ENCODE measurements around the gene UBE2Z.
A peak's percentile ranks its signal among the peaks of the same experiment; 100 is the strongest.
"Not testable (repeated sequence)": the region's sequence is repeated elsewhere in the genome, so short reads cannot be mapped to it uniquely, and the experiment has no call there.

The UBE2Z gene

GRCh38 chr17:48908047-48908843 lies at the start of gene UBE2Z:
Gene UBE2Z, plus strand, starts transcription at chr17:48908407. Its CDS starts 97 bp downstream, at chr17:48908504.
- H3K4me1 ChIP-seq (ENCODE audit: control insufficient read depth, insufficient read depth, low read length), result peaks cover 51% of the 10 kb centered on the region
- peak within 1 kb of the TSS; percentile 89 for H3K4me3 ChIP-seq (ENCODE audit: low read length)
- H3K27me3 ChIP-seq (replicated peaks; ENCODE audit: control insufficient read depth, insufficient read depth, low read length), result no peaks in the 10 kb centered on the region
- peak; percentile 97 for DNase-seq (ENCODE audit: low read depth)
- H3K9me3 ChIP-seq (ENCODE audit: control insufficient read depth, low read length), result no peaks in the 10 kb centered on the region
- peaks cover 17% of the 10 kb centered on the region for H3K36me3 ChIP-seq (ENCODE audit: control insufficient read depth, insufficient read depth, low read length, severe bottlenecking)
- H3K9ac ChIP-seq (ENCODE audit: low read length), result peak within 1 kb of the TSS; percentile 88

DNA sequence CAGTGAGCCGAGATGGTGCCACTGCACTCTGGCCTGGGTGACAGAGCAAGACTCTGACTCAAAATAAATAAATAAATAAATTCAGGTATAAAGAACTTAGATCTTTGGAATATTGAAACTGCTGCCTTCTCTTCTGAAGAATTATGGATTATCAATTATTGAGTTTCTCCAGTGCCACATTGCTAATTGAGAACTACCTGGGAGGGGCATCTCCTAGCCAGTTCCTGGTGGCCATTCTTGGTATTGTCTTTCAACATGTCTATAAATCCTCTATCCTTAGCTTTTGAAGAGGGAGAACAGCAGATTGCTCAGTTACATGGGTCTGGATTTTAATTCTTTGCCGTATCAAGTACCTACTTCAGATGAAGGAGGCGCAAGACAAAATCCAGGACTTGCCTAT lies 48.2 kb upstream of the UBE2Z start:
- H3K4me3 ChIP-seq (ENCODE audit: low read length), result no peak overlapping the region
- H3K27me3 ChIP-seq (replicated peaks; ENCODE audit: control insufficient read depth, insufficient read depth, low read length), result no peaks in the 10 kb centered on the region
- no peaks in the 10 kb centered on the region for H3K4me1 ChIP-seq (ENCODE audit: control insufficient read depth, insufficient read depth, low read length)
- H3K9me3 ChIP-seq (ENCODE audit: control insufficient read depth, low read length), result no peaks in the 10 kb centered on the region
- H3K9ac ChIP-seq (ENCODE audit: low read length), result no peak overlapping the region
- no peak for DNase-seq (ENCODE audit: low read depth)
- peaks cover 91% of the 10 kb centered on the region for H3K36me3 ChIP-seq (ENCODE audit: control insufficient read depth, insufficient read depth, low read length, severe bottlenecking)

GRCh38 chr17:48860456-48860855 lies 47.8 kb upstream of the UBE2Z start:
- no peak for DNase-seq (ENCODE audit: low read depth)
- Histone ChIP-seq H3K4me1 (ENCODE audit: control insufficient read depth, insufficient read depth, low read length) (no peaks in the 10 kb centered on the region), H3K9me3 (ENCODE audit: control insufficient read depth, low read length) (no peaks in the 10 kb centered on the region), H3K4me3 (ENCODE audit: low read length) (no peak overlapping the region), H3K9ac (ENCODE audit: low read length) (no peak overlapping the region), H3K27me3 (replicated peaks; ENCODE audit: control insufficient read depth, insufficient read depth, low read length) (no peaks in the 10 kb centered on the region), H3K36me3 (ENCODE audit: control insufficient read depth, insufficient read depth, low read length, severe bottlenecking) (peaks cover 90% of the 10 kb centered on the region)

GRCh38 chr17:48868916-48869500 lies 39.2 kb upstream of the UBE2Z start:
- no peak overlapping the region for H3K4me3 ChIP-seq (ENCODE audit: low read length)
- H3K4me1 ChIP-seq (ENCODE audit: control insufficient read depth, insufficient read depth, low read length), result peaks cover 9% of the 10 kb centered on the region
- no peak for DNase-seq (ENCODE audit: low read depth)
- no peaks in the 10 kb centered on the region for H3K9me3 ChIP-seq (ENCODE audit: control insufficient read depth, low read length)
- H3K36me3 ChIP-seq (ENCODE audit: control insufficient read depth, insufficient read depth, low read length, severe bottlenecking), result peaks cover 22% of the 10 kb centered on the region
- peaks cover 3% of the 10 kb centered on the region for H3K27me3 ChIP-seq (replicated peaks; ENCODE audit: control insufficient read depth, insufficient read depth, low read length)
- no peak overlapping the region for H3K9ac ChIP-seq (ENCODE audit: low read length)

DNA sequence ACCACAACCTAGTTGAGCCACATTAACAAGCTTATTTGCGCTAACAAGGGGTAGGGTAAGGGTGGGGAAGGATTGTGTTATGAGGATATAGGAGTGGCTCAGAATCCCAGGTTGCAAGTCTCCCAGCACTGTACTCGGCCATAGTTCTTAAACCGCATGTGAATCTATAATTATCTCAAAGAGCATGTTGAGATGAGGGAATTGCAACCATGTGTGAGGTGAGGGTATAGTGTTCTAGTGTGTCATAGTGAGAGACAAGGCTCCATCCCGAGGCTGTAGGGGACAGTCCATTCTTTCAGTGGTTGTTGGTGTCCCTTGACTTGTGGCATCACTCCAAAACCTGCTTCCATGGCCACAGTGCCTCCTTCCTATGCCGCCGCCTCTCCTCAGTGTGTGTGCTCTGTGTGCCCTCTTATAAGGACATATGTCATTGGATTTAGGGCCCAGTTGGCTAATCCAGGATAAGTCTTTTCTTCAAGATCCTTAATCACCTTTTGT lies 38.3 kb upstream of the UBE2Z start:
- H3K36me3 ChIP-seq (ENCODE audit: control insufficient read depth, insufficient read depth, low read length, severe bottlenecking), result peaks cover 13% of the 10 kb centered on the region
- no peaks in the 10 kb centered on the region for H3K9me3 ChIP-seq (ENCODE audit: control insufficient read depth, low read length)
- H3K4me1 ChIP-seq (ENCODE audit: control insufficient read depth, insufficient read depth, low read length), result peaks cover 9% of the 10 kb centered on the region
- H3K27me3 ChIP-seq (replicated peaks; ENCODE audit: control insufficient read depth, insufficient read depth, low read length), result peaks cover 3% of the 10 kb centered on the region
- H3K9ac ChIP-seq (ENCODE audit: low read length), result no peak overlapping the region
- H3K4me3 ChIP-seq (ENCODE audit: low read length), result no peak overlapping the region
- DNase-seq (ENCODE audit: low read depth), result no peak

GRCh38 chr17:48871035-48871550 lies 37.1 kb upstream of the UBE2Z start:
- H3K4me1 ChIP-seq (ENCODE audit: control insufficient read depth, insufficient read depth, low read length), result peaks cover 9% of the 10 kb centered on the region
- H3K9ac ChIP-seq (ENCODE audit: low read length), result no peak overlapping the region
- H3K27me3 ChIP-seq (replicated peaks; ENCODE audit: control insufficient read depth, insufficient read depth, low read length), result peaks cover 3% of the 10 kb centered on the region
- no peaks in the 10 kb centered on the region for H3K9me3 ChIP-seq (ENCODE audit: control insufficient read depth, low read length)
- DNase-seq (ENCODE audit: low read depth), result no peak
- no peak overlapping the region for H3K4me3 ChIP-seq (ENCODE audit: low read length)
- peaks cover 4% of the 10 kb centered on the region for H3K36me3 ChIP-seq (ENCODE audit: control insufficient read depth, insufficient read depth, low read length, severe bottlenecking)

DNA sequence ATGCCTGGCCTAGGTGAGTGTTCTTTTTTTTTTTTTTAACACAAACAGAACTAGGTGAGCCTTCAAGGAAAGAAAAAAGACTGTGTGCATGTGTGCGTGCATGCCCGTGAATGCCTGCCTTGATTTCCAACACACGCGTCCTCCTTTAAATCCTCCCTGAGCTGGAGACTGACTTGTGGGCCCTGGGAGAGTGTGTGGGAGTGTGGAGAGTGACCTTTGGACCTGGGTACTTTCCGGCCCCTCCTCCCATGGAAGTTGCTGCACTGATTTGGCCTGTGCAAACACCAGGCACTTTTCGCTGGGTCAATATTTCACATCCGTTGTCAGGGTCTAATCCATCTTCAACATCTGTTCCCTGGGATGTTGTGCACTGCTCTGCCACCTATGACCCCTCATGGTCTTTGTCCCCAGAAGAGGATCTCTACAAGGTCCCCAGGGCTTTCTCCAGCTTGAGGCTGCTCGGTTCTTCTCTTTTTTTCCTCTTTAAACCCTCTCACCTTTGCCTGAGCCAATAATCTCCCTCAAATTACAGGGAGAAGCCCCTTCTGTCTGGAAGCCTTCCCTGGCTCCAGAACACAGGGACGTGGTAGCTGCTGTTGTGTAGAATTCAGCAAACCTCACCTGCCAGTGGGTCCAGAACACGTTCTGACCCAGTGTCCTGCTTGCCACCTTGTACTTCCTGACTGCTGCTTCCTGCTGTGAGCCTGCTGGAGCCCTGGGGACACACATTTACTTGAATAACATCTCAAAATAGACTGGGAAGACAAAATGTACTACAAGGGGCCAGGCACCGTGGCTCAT lies 36.5 kb upstream of the UBE2Z start:
- peaks cover 3% of the 10 kb centered on the region for H3K27me3 ChIP-seq (replicated peaks; ENCODE audit: control insufficient read depth, insufficient read depth, low read length)
- H3K4me3 ChIP-seq (ENCODE audit: low read length), result no peak overlapping the region
- H3K36me3 ChIP-seq (ENCODE audit: control insufficient read depth, insufficient read depth, low read length, severe bottlenecking), result no peaks in the 10 kb centered on the region
- H3K9me3 ChIP-seq (ENCODE audit: control insufficient read depth, low read length), result no peaks in the 10 kb centered on the region
- H3K4me1 ChIP-seq (ENCODE audit: control insufficient read depth, insufficient read depth, low read length), result peaks cover 9% of the 10 kb centered on the region
- no peak for DNase-seq (ENCODE audit: low read depth)
- H3K9ac ChIP-seq (ENCODE audit: low read length), result no peak overlapping the region

DNA sequence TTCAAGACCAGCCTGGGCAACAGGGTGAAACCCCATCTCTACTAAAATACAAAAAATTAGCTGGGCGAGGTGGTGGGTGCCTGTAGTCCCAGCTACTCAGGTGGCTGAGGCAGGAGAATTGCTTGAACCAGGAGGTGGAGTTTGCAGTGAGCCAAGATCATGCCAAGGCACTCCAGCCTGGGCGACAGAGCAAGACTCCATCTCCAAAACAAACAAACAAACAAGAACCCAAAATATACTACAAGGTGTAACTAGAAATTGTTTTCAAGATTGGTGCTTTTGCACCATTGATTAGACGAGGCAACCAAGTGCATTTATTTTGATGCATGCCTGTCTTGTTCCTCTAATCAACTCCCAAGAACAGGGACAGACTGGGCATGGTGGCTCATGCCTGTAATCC lies 35.8 kb upstream of the UBE2Z start:
- not testable (repeated sequence) for DNase-seq (ENCODE audit: low read depth); H3K9me3 ChIP-seq (ENCODE audit: control insufficient read depth, low read length); H3K36me3 ChIP-seq (ENCODE audit: control insufficient read depth, insufficient read depth, low read length, severe bottlenecking); H3K9ac ChIP-seq (ENCODE audit: low read length); H3K27me3 ChIP-seq (replicated peaks; ENCODE audit: control insufficient read depth, insufficient read depth, low read length); H3K4me1 ChIP-seq (ENCODE audit: control insufficient read depth, insufficient read depth, low read length); H3K4me3 ChIP-seq (ENCODE audit: low read length)

DNA sequence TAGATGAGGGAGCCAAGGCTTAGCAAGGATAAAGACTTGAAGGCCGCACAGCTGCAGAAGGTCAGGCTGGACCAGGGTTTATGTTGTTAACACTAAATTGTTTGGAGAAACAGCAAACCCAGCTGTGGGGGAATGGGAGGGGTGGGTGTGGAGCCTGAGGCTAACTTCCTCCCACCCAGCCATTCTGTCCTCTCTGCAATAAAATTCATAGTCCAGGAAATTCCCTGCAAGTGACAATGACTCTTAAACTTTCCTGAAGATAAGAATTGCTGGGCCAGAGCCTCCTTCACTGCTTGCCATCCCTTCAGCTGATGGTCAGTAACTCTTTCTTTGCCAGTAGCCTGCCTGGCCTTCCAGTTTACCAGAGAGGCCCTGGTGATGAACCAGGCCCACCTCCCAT lies 35.0 kb upstream of the UBE2Z start:
- no peak for DNase-seq (ENCODE audit: low read depth)
- no peaks in the 10 kb centered on the region for H3K36me3 ChIP-seq (ENCODE audit: control insufficient read depth, insufficient read depth, low read length, severe bottlenecking)
- H3K27me3 ChIP-seq (replicated peaks; ENCODE audit: control insufficient read depth, insufficient read depth, low read length), result peaks cover 13% of the 10 kb centered on the region
- no peak overlapping the region for H3K9ac ChIP-seq (ENCODE audit: low read length)
- peaks cover 9% of the 10 kb centered on the region for H3K4me1 ChIP-seq (ENCODE audit: control insufficient read depth, insufficient read depth, low read length)
- H3K9me3 ChIP-seq (ENCODE audit: control insufficient read depth, low read length), result no peaks in the 10 kb centered on the region
- H3K4me3 ChIP-seq (ENCODE audit: low read length), result no peak overlapping the region

DNA sequence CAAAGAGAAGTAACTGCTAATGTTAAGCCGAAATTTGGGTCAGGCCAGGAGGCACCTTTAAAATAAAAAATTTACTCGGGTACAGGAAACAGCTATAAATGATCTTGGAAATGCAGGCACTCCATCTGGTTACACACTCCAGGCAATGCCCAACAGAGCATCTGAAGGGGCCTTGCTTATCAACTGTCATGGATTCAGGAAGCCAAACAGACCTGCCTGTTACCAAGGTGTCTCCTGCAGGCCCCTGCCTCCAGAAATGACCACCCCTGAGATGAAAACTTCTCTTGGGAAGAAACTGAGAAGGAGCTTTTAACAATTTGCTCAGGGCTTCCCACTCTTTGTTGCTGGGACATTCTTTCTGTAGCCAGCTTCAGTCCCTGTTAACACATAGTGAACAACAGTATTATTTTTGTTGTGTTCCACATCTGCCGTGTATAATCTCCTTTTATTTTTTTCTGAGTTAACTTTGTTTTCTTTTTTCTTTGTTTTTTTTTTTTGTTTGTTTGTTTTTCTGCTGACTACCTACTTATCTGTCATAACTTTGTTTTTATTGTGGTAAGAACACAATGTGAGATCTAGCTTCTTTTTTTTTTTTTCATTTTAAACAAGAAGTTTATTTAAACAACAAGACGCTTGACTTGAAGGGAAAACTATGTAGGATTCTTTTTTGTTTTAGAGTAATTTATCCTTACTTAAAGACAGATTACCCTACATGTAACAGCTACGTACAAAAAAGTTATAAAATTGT lies 34.3 kb upstream of the UBE2Z start:
- H3K9me3 ChIP-seq (ENCODE audit: control insufficient read depth, low read length), result no peaks in the 10 kb centered on the region
- H3K27me3 ChIP-seq (replicated peaks; ENCODE audit: control insufficient read depth, insufficient read depth, low read length), result peaks cover 13% of the 10 kb centered on the region
- no peaks in the 10 kb centered on the region for H3K36me3 ChIP-seq (ENCODE audit: control insufficient read depth, insufficient read depth, low read length, severe bottlenecking)
- no peak overlapping the region for H3K4me3 ChIP-seq (ENCODE audit: low read length)
- no peak overlapping the region for H3K9ac ChIP-seq (ENCODE audit: low read length)
- DNase-seq (ENCODE audit: low read depth), result no peak
- H3K4me1 ChIP-seq (ENCODE audit: control insufficient read depth, insufficient read depth, low read length), result peaks cover 9% of the 10 kb centered on the region
